Measurements from ENCODE around the gene OR14A16. TPM values are rescaled to one million over a fixed set of nuclear protein-coding genes. Genes with fewer than 3 reads are reported as not detected.

The OR14A16 gene
- total RNA-seq, 5 donors from 2014 or later (not counting 1 experiment from before 2014, with no cell fraction given), result not detected

DNA sequence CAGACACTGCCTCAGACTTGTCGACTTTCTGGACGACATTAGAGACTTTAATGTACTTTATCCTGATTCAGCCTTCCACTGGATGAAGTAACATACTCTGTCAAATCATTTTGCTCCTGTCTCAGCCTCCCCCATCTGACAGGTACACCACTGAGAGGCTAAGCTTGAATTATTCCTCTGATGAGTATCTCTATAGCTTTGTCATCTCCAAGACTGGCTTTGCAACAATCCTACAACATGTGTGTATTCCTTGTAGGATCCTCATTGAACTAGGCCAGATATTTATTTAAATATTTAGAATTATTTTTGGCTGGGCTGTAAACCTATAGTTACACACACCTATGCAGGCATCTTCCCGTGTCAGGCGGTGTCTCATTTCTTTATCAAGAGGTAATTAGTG lies 32.0 kb upstream of the OR14A16 start:
- no peak overlapping the region for H3K27ac ChIP-seq (ENCODE audit: low read length)
- ATAC-seq (replicated peaks in 1 of 4), result no peak
- H3K4me1 Mint-ChIP-seq, result peaks cover 9 to 11% (median 10%) of the 10 kb centered on the region in 3 donors
- H3K27me3 Mint-ChIP-seq, result peaks cover 42 to 53% of the 10 kb centered on the region in 2 donors
- H3K9me3 ChIP-seq, result no peaks in the 10 kb centered on the region
- peaks cover 0 to 23% of the 10 kb centered on the region in 2 experiments for H3K27me3 ChIP-seq (replicated peaks in 1 of 2; ENCODE audit: control insufficient read depth in 2 of 2, extremely low read depth in 1 of 2, insufficient read depth in 2 of 2, low read length in 1 of 2)
- H3K36me3 ChIP-seq (ENCODE audit: control insufficient read depth in 2 of 2, extremely low read depth in 1 of 2, insufficient read depth in 1 of 2, low read length in 1 of 2), result no peaks in the 10 kb centered on the region
- POLR2A ChIA-PET, result no interaction called here
- H3K4me1 ChIP-seq (ENCODE audit: control insufficient read depth in 1 of 2, extremely low read depth in 1 of 2, insufficient read depth in 2 of 2, low read length in 2 of 2), result peaks cover 0 to 8% of the 10 kb centered on the region in 2 experiments
- CTCF ChIA-PET, result no interaction called here
- H3K9me3 Mint-ChIP-seq, result no peaks in the 10 kb centered on the region
- H3K27ac Mint-ChIP-seq, result no peak overlapping the region
- H3K36me3 Mint-ChIP-seq, result no peaks in the 10 kb centered on the region
- 100% methylated on average over 1 of the region's 4 CpGs for WGBS (ENCODE audit: insufficient coverage)
- peak overlapping the region in 1 of 3 donors; percentile 86 for H3K4me3 Mint-ChIP-seq
- DNase-seq, result no peak
- H3K4me3 ChIP-seq (ENCODE audit: control insufficient read depth in 1 of 2, extremely low read depth in 1 of 2, low read length in 1 of 2), result no peak overlapping the region

GRCh38 chr1:247854899-247855545 lies 31.1 kb upstream of the OR14A16 start:
- Histone ChIP-seq H3K27me3 (replicated peaks in 1 of 2; ENCODE audit: control insufficient read depth in 2 of 2, extremely low read depth in 1 of 2, insufficient read depth in 2 of 2, low read length in 1 of 2) (peaks cover 0 to 20% of the 10 kb centered on the region in 2 experiments), H3K4me3 (ENCODE audit: control insufficient read depth in 1 of 2, extremely low read depth in 1 of 2, low read length in 1 of 2) (no peak overlapping the region), H3K27ac (ENCODE audit: low read length) (no peak overlapping the region), H3K4me1 (ENCODE audit: control insufficient read depth in 1 of 2, extremely low read depth in 1 of 2, insufficient read depth in 2 of 2, low read length in 2 of 2) (peaks cover 0 to 8% of the 10 kb centered on the region in 2 experiments), H3K9me3 (no peaks in the 10 kb centered on the region), H3K36me3 (ENCODE audit: control insufficient read depth in 2 of 2, extremely low read depth in 1 of 2, insufficient read depth in 1 of 2, low read length in 1 of 2) (no peaks in the 10 kb centered on the region)
- peaks cover 36 to 50% of the 10 kb centered on the region in 2 donors for H3K27me3 Mint-ChIP-seq
- no peak for DNase-seq
- H3K4me3 Mint-ChIP-seq, result no peak overlapping the region
- H3K4me1 Mint-ChIP-seq, result peaks cover 9 to 11% (median 10%) of the 10 kb centered on the region in 3 donors
- no peaks in the 10 kb centered on the region for H3K9me3 Mint-ChIP-seq
- CTCF ChIA-PET, result no interaction called here
- 97% methylated on average over 9 of the region's 14 CpGs for WGBS (ENCODE audit: insufficient coverage)
- no peak overlapping the region for H3K27ac Mint-ChIP-seq
- no peaks in the 10 kb centered on the region for H3K36me3 Mint-ChIP-seq
- POLR2A ChIA-PET, result no interaction called here
- ATAC-seq (replicated peaks in 1 of 4), result no peak

DNA sequence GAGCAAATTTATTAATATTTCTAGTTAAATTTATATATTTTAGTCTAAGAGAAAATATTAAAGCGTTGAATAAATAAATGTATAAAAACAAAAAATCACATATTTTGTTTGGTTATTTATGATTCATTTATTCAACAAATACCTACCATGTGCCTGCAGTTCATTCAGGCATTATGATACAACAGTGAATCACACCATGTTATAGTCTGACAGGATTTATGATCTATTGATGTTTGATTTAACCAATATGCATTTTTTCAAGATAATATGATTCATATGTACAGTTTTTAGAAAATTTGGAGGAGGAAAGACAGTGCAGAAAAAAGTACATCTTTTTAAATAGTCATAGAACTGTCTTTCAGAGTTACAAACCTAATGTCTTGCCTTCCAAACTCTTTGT lies 25.7 kb upstream of the OR14A16 start:
- no CpG with 5 or more reads among the region's 1 CpG for WGBS (ENCODE audit: insufficient coverage)
- H3K9me3 ChIP-seq, result no peaks in the 10 kb centered on the region
- no peaks in the 10 kb centered on the region for H3K4me1 ChIP-seq (ENCODE audit: control insufficient read depth in 1 of 2, extremely low read depth in 1 of 2, insufficient read depth in 2 of 2, low read length in 2 of 2)
- no peaks in the 10 kb centered on the region for H3K27me3 ChIP-seq (replicated peaks in 1 of 2; ENCODE audit: control insufficient read depth in 2 of 2, extremely low read depth in 1 of 2, insufficient read depth in 2 of 2, low read length in 1 of 2)
- no peak overlapping the region for H3K4me3 ChIP-seq (ENCODE audit: control insufficient read depth in 1 of 2, extremely low read depth in 1 of 2, low read length in 1 of 2)
- CTCF ChIA-PET, result no interaction called here
- DNase-seq (no peak), ATAC-seq (replicated peaks in 1 of 4) (no peak)
- H3K36me3 Mint-ChIP-seq, result no peaks in the 10 kb centered on the region
- no peaks in the 10 kb centered on the region for H3K36me3 ChIP-seq (ENCODE audit: control insufficient read depth in 2 of 2, extremely low read depth in 1 of 2, insufficient read depth in 1 of 2, low read length in 1 of 2)
- peaks cover 6 to 17% of the 10 kb centered on the region in 2 donors for H3K27me3 Mint-ChIP-seq
- no peak overlapping the region for H3K27ac ChIP-seq (ENCODE audit: low read length)
- POLR2A ChIA-PET, result no interaction called here
- no peak overlapping the region for H3K27ac Mint-ChIP-seq
- no peak overlapping the region for H3K4me3 Mint-ChIP-seq
- H3K9me3 Mint-ChIP-seq, result no peaks in the 10 kb centered on the region
- no peaks in the 10 kb centered on the region for H3K4me1 Mint-ChIP-seq

DNA sequence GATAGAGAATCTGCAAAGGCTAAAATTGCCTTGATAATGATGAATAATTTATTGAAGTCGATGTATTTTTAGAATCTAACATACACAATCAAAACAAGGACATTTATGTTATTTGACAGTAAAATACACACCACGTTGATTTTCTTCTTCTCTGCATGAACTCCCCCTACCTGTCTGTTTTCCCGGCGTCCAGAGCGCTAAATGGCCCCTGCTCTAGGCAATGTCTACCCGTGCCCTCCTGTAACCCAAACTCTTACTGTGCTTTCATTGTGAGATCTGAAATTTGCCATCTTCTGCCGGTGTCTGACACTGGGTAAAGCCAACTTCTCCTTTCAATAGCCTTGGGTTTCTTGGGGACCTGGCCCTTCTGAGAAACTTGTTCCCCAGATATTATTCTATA lies 24.4 kb upstream of the OR14A16 start:
- ATAC-seq (replicated peaks in 1 of 4) (no peak), DNase-seq (no peak)
- H3K4me3 Mint-ChIP-seq, result no peak overlapping the region
- POLR2A ChIA-PET, result no interaction called here
- Histone ChIP-seq H3K4me1 (ENCODE audit: control insufficient read depth in 1 of 2, extremely low read depth in 1 of 2, insufficient read depth in 2 of 2, low read length in 2 of 2) (no peaks in the 10 kb centered on the region), H3K9me3 (no peaks in the 10 kb centered on the region), H3K27ac (ENCODE audit: low read length) (no peak overlapping the region), H3K27me3 (replicated peaks in 1 of 2; ENCODE audit: control insufficient read depth in 2 of 2, extremely low read depth in 1 of 2, insufficient read depth in 2 of 2, low read length in 1 of 2) (no peaks in the 10 kb centered on the region), H3K36me3 (ENCODE audit: control insufficient read depth in 2 of 2, extremely low read depth in 1 of 2, insufficient read depth in 1 of 2, low read length in 1 of 2) (no peaks in the 10 kb centered on the region), H3K4me3 (ENCODE audit: control insufficient read depth in 1 of 2, extremely low read depth in 1 of 2, low read length in 1 of 2) (no peak overlapping the region)
- no peak overlapping the region for H3K27ac Mint-ChIP-seq
- no peaks in the 10 kb centered on the region for H3K36me3 Mint-ChIP-seq
- CTCF ChIA-PET, result no interaction called here
- 82% methylated on average over 6 of the region's 7 CpGs for WGBS (ENCODE audit: insufficient coverage)
- peaks cover 6 to 10% of the 10 kb centered on the region in 2 donors for H3K27me3 Mint-ChIP-seq
- H3K4me1 Mint-ChIP-seq, result no peaks in the 10 kb centered on the region
- H3K9me3 Mint-ChIP-seq, result no peaks in the 10 kb centered on the region

DNA sequence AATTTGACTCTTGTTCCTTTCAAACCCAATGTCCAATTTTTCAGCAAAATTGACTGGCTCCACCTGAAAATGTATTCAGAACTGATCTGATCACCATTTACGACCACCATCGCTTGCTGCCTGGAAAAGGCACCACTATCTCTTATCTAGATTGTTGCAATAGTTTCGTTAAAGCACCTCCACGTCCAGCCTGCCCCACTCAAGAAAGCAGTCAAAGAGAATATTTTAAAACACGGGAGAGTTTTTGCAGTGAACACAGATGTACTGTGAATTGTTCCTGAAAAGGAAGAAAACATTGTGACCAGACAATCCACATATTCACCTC lies 21.7 kb upstream of the OR14A16 start:
- ChIA-PET CTCF (no interaction called here), POLR2A (no interaction called here)
- Histone ChIP-seq H3K27ac (ENCODE audit: low read length) (no peak overlapping the region), H3K4me3 (ENCODE audit: control insufficient read depth in 1 of 2, extremely low read depth in 1 of 2, low read length in 1 of 2) (no peak overlapping the region), H3K36me3 (ENCODE audit: control insufficient read depth in 2 of 2, extremely low read depth in 1 of 2, insufficient read depth in 1 of 2, low read length in 1 of 2) (no peaks in the 10 kb centered on the region), H3K9me3 (no peaks in the 10 kb centered on the region), H3K4me1 (ENCODE audit: control insufficient read depth in 1 of 2, extremely low read depth in 1 of 2, insufficient read depth in 2 of 2, low read length in 2 of 2) (peaks cover 0 to under 1% of the 10 kb centered on the region in 2 experiments), H3K27me3 (replicated peaks in 1 of 2; ENCODE audit: control insufficient read depth in 2 of 2, extremely low read depth in 1 of 2, insufficient read depth in 2 of 2, low read length in 1 of 2) (no peaks in the 10 kb centered on the region)
- no peak overlapping the region for H3K27ac Mint-ChIP-seq
- no peaks in the 10 kb centered on the region for H3K27me3 Mint-ChIP-seq
- peaks cover 0 to 3% (median 0%) of the 10 kb centered on the region in 3 donors for H3K9me3 Mint-ChIP-seq
- no peak overlapping the region for H3K4me3 Mint-ChIP-seq
- H3K36me3 Mint-ChIP-seq, result no peaks in the 10 kb centered on the region
- H3K4me1 Mint-ChIP-seq, result peaks cover 0 to 5% (median 0%) of the 10 kb centered on the region in 3 donors
- DNase-seq (no peak), ATAC-seq (replicated peaks in 1 of 4) (no peak)
- 94% methylated on average over 2 of the region's 5 CpGs for WGBS (ENCODE audit: insufficient coverage)

- ATAC-seq (replicated peaks in 1 of 4) (no peak), DNase-seq (no peak)
- CTCF ChIA-PET, result no interaction called here
- H3K4me3 ChIP-seq (ENCODE audit: control insufficient read depth in 1 of 2, extremely low read depth in 1 of 2, low read length in 1 of 2), result no peak overlapping the region
- Mint-ChIP-seq H3K4me3 (no peak overlapping the region), H3K27ac (no peak overlapping the region), H3K27me3 (no peaks in the 10 kb centered on the region), H3K4me1 (peaks cover 0 to 5% (median 0%) of the 10 kb centered on the region in 3 donors), H3K9me3 (peaks cover 0 to 3% (median 0%) of the 10 kb centered on the region in 3 donors), H3K36me3 (no peaks in the 10 kb centered on the region)
- no peaks in the 10 kb centered on the region for H3K9me3 ChIP-seq
- POLR2A ChIA-PET, result no interaction called here
- H3K4me1 ChIP-seq (ENCODE audit: control insufficient read depth in 1 of 2, extremely low read depth in 1 of 2, insufficient read depth in 2 of 2, low read length in 2 of 2), result peaks cover 0 to 4% of the 10 kb centered on the region in 2 experiments
- no peaks in the 10 kb centered on the region for H3K27me3 ChIP-seq (replicated peaks in 1 of 2; ENCODE audit: control insufficient read depth in 2 of 2, extremely low read depth in 1 of 2, insufficient read depth in 2 of 2, low read length in 1 of 2)
- WGBS (ENCODE audit: insufficient coverage), result 86% methylated on average over 12 of the region's 12 CpGs
- H3K27ac ChIP-seq (ENCODE audit: low read length), result no peak overlapping the region
- H3K36me3 ChIP-seq (ENCODE audit: control insufficient read depth in 2 of 2, extremely low read depth in 1 of 2, insufficient read depth in 1 of 2, low read length in 1 of 2), result no peaks in the 10 kb centered on the region
Measured at GRCh38 chr1:247845011-247845692, 21.2 kb upstream of the OR14A16 start.

Measured in T-cell (primary cell).